Chondrocyte (in vitro differentiated cells): ENCODE measurements around the gene ZNRF2. TPM values are rescaled to one million over a fixed set of nuclear protein-coding genes. Genes with fewer than 3 reads are reported as not detected.
"Not testable (repeated sequence)": the region's sequence is repeated elsewhere in the genome, so short reads cannot be mapped to it uniquely, and the experiment has no call there.

ENCODE experiments used
- DNase-seq: peaks from one replicate; pipeline ENCODE4 v3.0.0; 2021; ENCODE audit warnings: mixed read lengths, low spot score
- H3K27ac Mint-ChIP-seq: one replicate; pipeline ENCODE4 v1.8.0; 2021; ENCODE audit warnings: mild to moderate bottlenecking, moderate library complexity, mixed read lengths; ENCODE audit not compliant: unreplicated experiment
- H3K27me3 Mint-ChIP-seq: 2 replicates; pipeline ENCODE4 v1.8.0; 2021; ENCODE audit warnings: low read depth, mixed read lengths
- H3K36me3 Mint-ChIP-seq: 2 replicates; pipeline ENCODE4 v1.8.0; 2021; ENCODE audit warnings: low read depth, mixed read lengths
- H3K4me1 Mint-ChIP-seq: 2 replicates; pipeline ENCODE4 v1.8.0; 2021; ENCODE audit warnings: low read depth, mild to moderate bottlenecking, mixed read lengths
- H3K4me3 Mint-ChIP-seq: one replicate; pipeline ENCODE4 v1.8.0; 2021; ENCODE audit warnings: mild to moderate bottlenecking, moderate library complexity, mixed read lengths; ENCODE audit not compliant: unreplicated experiment
- H3K9me3 Mint-ChIP-seq: 2 replicates; pipeline ENCODE4 v1.8.0; 2021; ENCODE audit warnings: low read depth, mixed read lengths
- CTCF ChIP-seq: fragments of 200-600 bp; sonication (generic); IDR thresholded peaks from 2 replicates; pipeline ENCODE4 v1.5.0; 2021; ENCODE audit warnings: antibody characterized with exemption, mild to moderate bottlenecking, moderate library complexity
- total RNA-seq: library from RNA; stranded (reverse); gene quantifications from 3 replicates; pipeline ENCODE4 v1.2.1, GENCODE V29; 2021

The ZNRF2 gene
- total RNA-seq, 1 donor from 2014 or later: 5.3 TPM

DNA sequence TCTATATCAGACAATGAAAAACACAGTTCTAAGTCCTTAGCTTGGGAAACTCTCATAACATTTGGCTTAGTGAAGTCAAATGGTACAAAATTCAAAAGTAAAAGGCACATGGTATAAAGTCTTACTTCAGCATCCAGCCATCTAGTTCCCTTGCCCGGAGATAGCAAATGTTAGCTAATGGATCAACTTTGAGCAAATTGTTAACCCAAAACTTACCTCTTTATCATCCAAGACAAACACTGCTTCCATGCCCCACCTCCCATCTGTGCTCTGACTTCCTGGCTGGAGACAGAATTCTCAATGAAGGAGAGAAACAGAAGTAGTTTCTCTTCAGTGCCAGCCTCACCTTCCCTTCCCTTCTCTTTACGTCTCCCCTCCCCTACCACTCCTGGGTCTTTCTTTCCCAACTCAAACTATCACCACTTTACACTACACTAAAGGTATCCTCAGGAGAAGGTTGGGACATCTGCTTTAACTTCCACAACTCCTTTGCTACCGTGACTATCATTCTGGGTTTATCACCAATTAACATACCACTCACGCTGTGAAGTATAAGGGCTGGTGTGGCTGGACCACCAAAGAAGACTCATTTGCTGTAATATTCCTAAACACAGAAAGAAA, 21.2 kb upstream of the ZNRF2 start:
- TF ChIP-seq CTCF: no peak
- Mint-ChIP-seq H3K27me3 (peaks cover 2% of the 10 kb centered on the region), H3K36me3 (no peaks in the 10 kb centered on the region), H3K4me1 (no peaks in the 10 kb centered on the region), H3K9me3 (peaks cover under 1% of the 10 kb centered on the region), H3K4me3 (no peak overlapping the region), H3K27ac (no peak overlapping the region)
- DNase-seq: no peak

DNA sequence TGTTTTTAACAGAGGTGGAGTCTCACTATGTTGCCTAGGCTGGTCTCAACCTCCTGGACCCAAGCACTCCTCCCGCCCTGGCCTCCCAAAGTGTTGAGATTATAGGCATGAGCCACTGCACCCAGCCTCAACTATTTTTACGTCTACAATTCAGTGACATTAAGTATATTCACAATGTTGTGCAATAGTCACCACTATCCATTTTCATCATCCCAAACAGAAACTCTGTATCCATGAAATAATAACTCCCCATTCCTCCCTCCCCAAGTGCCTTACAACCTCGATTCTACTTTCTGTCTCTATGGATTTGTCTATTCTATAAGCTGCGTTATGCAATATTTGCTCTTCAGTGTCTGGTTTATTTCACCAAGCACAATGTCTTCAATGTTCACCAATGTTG, 20.3 kb upstream of the ZNRF2 start:
- Mint-ChIP-seq H3K4me1 (no peaks in the 10 kb centered on the region), H3K9me3 (no peaks in the 10 kb centered on the region), H3K27me3 (peaks cover 2% of the 10 kb centered on the region), H3K27ac (no peak overlapping the region), H3K36me3 (no peaks in the 10 kb centered on the region), H3K4me3 (no peak overlapping the region)
- no peak for TF ChIP-seq CTCF
- no peak for DNase-seq

GRCh38 chr7:30265189-30265588, 19.2 kb upstream of the ZNRF2 start:
- H3K4me1 Mint-ChIP-seq, H3K27ac Mint-ChIP-seq, DNase-seq, H3K4me3 Mint-ChIP-seq, H3K9me3 Mint-ChIP-seq, H3K27me3 Mint-ChIP-seq, H3K36me3 Mint-ChIP-seq: not testable (repeated sequence)

DNA sequence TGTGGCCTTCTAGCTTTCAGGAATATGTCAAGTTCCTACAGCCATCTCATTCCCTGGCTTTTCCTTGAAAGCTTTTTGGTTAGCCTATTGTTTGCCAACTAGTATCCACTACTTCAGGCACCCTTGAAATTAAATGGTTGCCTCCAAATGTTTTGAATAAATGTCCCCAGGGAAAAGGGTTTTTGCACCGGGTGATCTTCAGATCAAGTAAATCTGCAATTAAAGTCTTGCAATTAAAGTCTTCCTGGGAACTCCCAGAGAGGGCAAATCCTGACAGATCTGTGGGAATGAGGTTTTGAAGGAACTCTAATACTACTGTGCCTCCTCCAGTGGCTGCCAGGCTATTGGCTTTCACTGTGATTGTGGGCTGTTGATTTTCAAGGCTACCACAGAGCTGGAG, 17.7 kb upstream of the ZNRF2 start:
- H3K27me3 Mint-ChIP-seq: peaks cover 7% of the 10 kb centered on the region
- no peak for DNase-seq
- H3K36me3 Mint-ChIP-seq: no peaks in the 10 kb centered on the region
- H3K4me3 Mint-ChIP-seq: no peak overlapping the region
- no peaks in the 10 kb centered on the region for H3K4me1 Mint-ChIP-seq
- TF ChIP-seq CTCF: no peak
- no peak overlapping the region for H3K27ac Mint-ChIP-seq
- no peaks in the 10 kb centered on the region for H3K9me3 Mint-ChIP-seq

DNA sequence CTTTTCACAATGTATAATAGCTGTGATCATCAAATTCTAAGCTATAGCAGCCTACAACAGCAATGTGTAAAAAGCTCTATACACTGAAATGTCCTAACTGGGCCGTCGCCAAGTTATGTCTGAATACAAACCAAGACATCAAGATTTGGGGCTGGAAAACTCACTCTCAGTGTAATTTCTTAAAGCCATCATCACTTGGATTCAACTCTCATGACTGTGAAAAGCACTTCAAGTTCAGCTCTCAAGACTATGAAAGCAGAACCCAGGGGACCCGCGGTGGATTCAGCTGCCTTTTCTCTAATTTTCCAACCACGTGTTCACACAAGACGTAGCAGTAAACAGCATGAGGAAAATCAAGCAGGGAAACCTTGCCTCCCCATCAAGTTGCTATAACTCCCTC, 15.8 kb upstream of the ZNRF2 start:
- Mint-ChIP-seq H3K9me3 (no peaks in the 10 kb centered on the region), H3K36me3 (no peaks in the 10 kb centered on the region), H3K4me3 (no peak overlapping the region), H3K27me3 (peaks cover 6% of the 10 kb centered on the region), H3K27ac (no peak overlapping the region), H3K4me1 (no peaks in the 10 kb centered on the region)
- DNase-seq: no peak
- TF ChIP-seq CTCF: no peak

GRCh38 chr7:30269490-30269889, 14.9 kb upstream of the ZNRF2 start:
- no peak for TF ChIP-seq CTCF
- Mint-ChIP-seq H3K9me3 (no peaks in the 10 kb centered on the region), H3K4me3 (no peak overlapping the region), H3K36me3 (no peaks in the 10 kb centered on the region), H3K27me3 (peaks cover 10% of the 10 kb centered on the region), H3K27ac (no peak overlapping the region), H3K4me1 (no peaks in the 10 kb centered on the region)
- no peak for DNase-seq
